Activated CD8-positive, alpha-beta memory T cell treated with anti-CD3 and anti-CD28 coated beads, Interleukin-2, amount 10 ng/mL, durations not matched to agents 7 days and 5 days (primary cell): ENCODE data around the gene SYCP2L. TPM values are rescaled to one million over a fixed set of nuclear protein-coding genes. Genes with fewer than 3 reads are reported as not detected.

Experiments used
- total RNA-seq, 2 experiments: library from RNA; stranded (reverse); gene quantifications; one replicate each; pipeline ENCODE4 v1.2.3, GENCODE V29; 2021

The SYCP2L gene
- total RNA-seq, 2 experiments from 2014 or later: 0.37 to 0.64 TPM

Other genes starting within 250 kb of the SYCP2L start
- gene C6orf52, start 192.4 kb upstream of the SYCP2L start, total RNA-seq: 1 to 10 TPM; 2.5 to 2.7 TPM
- 10 to 100 TPM; 13.1 to 22.8 TPM for gene PAK1IP1, start 192.1 kb upstream of the SYCP2L start, total RNA-seq
- 10 to 100 TPM; 37.1 to 44.2 TPM for gene TMEM14C, start 164.0 kb upstream of the SYCP2L start, total RNA-seq
- 10 to 100 TPM; 71.3 to 82.9 TPM for gene TMEM14B, start 139.2 kb upstream of the SYCP2L start, total RNA-seq
- gene MAK, start 48.5 kb upstream of the SYCP2L start, total RNA-seq: under 1 TPM; 0.26 to 0.82 TPM
- not detected for gene GCM2, start 5.0 kb upstream of the SYCP2L start, total RNA-seq
- not detected for gene ELOVL2, start 157.3 kb downstream of the SYCP2L start, total RNA-seq
- 10 to 100 TPM in 1 of 2 experiments, 1 to 10 TPM in 1; 9.1 to 11.5 TPM for gene SMIM13, start 206.8 kb downstream of the SYCP2L start, total RNA-seq
- gene ERVFRD-1, start 224.7 kb downstream of the SYCP2L start, total RNA-seq: not detected